Stimulated activated CD4-positive, alpha-beta T cell treated with anti-CD3 and anti-CD28 coated beads, TNF-alpha, amount 100 ng/mL, for 1 hour (primary cell): ENCODE data around the gene SNRPA.
"Not testable (repeated sequence)": the region's sequence is repeated elsewhere in the genome, so short reads cannot be mapped to it uniquely, and the experiment has no call there.

Experiments
- DNase-seq, 3 donors: peaks; one replicate each; pipeline ENCODE4 v3.0.0-alpha.2; 2020; ENCODE audit warnings: low read depth in 3 of 3, low spot score in 1 of 3

Gene SNRPA

DNA sequence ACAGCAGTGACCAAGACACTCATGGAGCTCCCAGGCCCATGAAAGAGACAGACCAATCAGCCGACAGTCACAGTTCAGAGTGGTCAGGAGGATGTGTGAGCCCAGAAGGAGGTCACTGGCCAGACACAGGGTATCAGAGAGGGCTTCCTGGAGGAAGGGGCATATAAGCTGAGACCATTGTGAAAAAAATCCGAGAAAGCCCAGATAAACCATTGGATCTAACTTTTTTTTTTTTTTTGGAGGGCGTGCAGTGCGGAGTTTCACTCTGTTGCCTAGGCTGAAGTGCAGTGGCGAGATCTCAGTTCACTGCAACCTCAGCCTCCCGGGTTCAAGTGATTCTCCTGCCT lies 29.9 kb upstream of the SNRPA start:
- DNase-seq = no peak

DNA sequence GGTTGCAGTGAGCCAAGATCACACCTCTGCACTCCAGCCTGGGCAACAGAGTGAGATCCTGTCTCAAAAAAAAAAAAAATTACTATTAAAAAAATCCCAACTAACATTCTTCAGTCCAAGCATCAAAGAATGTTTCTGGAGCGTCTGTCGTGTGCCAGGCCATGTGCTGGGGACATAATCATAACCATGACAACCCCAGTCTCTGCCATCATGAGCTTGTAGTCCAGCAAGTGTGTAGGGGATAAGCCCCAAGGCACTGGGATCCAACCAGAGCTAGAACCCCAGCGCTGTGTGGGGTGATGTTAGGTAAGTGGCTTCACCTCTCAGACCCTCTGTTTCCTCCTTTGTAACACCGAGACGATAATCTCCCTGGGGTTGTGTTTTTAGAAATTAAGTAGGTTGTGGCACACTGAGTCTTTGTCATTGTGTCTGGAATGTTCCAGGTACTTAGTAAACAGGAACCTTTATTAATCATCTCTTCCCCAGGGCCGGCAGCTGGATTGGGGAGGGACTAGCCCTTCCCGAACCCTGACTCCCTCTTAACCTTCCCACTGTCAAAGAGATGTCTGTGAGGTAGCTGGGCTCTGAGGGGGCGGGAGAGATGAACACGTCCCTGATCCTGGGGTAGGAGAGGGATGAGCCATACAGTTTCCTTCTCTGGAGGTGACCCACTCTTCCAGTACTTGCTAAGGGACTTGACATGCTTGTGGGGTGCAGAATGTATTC lies 28.9 kb upstream of the SNRPA start:
- DNase-seq = no peak

DNA sequence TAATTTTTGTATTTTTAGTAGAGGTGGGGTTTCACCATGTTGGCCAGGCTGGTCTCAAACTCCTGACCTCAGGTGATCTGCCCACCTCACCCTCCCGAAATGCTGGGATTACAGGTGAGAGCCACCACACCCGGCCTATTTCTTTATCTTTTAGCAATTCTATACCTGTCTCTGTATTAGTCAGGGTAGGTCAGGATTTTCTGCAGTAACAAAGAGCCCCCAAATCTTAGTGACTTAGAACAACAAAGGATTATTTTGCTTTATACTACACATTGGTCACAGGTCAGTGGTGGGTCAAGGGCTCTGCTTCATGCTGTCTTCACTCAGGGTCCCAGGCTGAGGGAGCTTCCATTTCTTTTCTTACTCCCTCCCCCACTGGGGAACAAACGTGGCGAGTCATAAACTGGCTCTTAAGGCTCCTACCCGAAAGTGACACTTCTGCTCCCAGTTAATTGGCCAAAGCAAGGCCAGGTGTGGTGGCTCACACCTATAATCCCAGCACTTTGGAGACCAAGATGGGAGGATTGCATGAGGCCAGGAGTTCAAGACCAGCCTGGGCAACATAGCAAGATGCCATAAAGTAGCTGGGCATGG lies 27.2 kb upstream of the SNRPA start:
- DNase-seq = no peak

DNA sequence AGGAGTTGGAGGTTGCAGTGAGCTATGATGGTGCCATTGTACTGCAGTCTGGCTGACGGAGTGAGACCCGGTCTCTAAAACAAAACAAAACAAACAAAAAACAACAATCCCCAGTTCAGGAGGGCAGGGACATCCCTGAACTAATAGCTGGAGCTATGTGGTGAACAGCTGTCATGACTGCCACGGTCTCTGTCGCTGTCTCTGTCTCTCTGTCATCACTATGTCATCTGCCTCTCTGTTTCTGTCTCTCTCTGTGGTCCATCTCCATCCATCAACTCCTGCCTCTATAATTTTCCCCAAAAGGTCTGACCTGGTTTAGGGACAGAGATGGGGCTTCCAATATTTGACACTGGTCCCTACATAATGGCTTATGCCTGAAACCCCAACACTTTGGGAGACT lies 26.7 kb upstream of the SNRPA start:
- no peak for DNase-seq

DNA sequence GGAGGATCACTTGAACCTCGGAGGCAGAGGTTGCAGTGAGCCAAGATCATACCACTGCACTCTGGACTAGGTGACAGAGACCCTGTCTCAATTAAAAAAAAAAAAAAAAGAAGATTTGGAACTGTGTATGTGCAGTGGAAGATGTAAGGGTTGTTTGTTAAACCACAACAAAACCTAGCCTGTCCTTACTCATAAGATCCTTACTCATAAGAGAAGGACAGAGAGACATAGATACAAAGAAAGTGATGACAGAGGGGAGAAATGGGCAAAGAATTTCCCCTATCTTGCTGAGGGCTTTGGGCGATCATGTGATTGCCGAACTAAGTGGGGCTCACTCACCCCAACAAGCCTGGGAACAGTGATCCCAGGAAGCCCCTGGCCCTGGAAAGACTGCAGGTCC lies 26.1 kb upstream of the SNRPA start:
- DNase-seq = no peak

DNA sequence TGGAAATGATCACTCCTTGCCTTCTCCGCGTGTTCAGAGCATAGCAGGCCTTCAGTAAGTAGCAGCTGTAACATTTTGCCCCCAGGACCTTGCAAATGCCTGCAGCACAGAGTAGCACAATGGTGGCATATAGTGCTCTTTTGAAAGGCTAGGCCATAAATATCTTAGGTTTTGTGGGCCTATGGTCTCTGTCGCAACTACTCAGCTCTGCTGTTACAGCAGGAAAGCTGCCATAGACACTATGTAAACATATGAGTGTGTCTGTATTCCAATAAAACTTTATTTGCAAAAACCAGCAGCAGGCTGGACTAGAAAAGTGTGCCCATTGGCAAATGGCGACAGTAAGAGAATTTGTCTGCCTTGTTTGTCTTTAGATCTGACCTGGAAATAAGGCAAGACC lies 24.7 kb upstream of the SNRPA start:
- DNase-seq = no peak

DNA sequence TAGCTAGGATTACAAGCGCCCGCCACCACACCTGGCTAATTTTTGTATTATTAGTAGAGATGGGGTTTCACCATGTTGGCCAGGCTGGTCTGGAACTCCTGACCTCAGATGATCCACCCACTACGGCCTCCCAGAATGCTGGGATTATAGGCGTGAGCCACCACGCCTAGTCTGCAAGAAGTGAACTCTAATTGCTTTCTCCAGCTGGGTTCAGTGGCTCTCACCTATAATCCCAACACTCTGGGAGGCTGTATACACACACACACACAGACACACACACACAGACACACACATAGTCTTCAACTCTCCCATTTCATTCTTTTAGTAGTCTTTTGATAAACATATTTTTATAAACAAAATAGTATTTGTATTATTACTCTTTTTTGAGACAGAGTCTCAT lies 20.9 kb upstream of the SNRPA start:
- not testable (repeated sequence) for DNase-seq

DNA sequence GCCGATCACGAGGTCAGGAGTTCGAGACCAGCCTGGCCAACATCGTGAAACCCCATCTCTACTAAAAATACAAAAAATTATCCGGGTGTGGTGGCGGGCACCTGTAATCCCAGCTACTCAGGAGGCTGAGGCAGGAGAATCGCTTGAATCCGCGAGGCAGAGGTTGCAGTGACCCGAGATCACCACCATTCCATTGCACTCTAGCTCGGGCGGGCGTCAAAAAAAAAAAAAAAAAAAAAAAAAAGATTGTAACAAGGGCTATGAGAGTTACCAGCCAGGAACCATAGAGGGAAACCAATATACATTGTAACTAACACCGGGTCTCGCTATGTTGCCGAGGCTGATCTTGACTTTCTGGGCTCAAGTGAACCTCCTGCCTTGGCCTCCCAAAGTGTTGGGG lies 18.7 kb upstream of the SNRPA start:
- not testable (repeated sequence) for DNase-seq

DNA sequence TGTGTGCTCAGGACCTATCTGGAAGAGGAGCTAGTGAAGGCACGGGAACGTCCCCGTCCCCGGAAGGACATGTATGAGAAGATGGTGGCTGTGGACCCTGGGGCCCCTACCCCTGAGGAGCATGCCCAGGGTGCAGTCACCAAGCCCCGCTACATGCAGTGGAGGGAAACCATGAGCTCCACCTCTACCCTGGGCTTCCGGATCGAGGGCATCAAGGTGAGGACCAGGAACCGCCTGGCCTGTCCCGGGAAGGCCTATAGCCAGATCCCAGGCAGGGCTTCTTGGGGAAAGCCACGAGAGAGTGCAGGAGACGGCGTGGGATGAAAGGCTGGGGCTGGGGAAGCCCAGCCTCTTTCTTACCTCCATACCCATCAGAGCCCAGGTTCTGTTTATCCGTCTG lies 17.9 kb upstream of the SNRPA start:
- DNase-seq = no peak

DNA sequence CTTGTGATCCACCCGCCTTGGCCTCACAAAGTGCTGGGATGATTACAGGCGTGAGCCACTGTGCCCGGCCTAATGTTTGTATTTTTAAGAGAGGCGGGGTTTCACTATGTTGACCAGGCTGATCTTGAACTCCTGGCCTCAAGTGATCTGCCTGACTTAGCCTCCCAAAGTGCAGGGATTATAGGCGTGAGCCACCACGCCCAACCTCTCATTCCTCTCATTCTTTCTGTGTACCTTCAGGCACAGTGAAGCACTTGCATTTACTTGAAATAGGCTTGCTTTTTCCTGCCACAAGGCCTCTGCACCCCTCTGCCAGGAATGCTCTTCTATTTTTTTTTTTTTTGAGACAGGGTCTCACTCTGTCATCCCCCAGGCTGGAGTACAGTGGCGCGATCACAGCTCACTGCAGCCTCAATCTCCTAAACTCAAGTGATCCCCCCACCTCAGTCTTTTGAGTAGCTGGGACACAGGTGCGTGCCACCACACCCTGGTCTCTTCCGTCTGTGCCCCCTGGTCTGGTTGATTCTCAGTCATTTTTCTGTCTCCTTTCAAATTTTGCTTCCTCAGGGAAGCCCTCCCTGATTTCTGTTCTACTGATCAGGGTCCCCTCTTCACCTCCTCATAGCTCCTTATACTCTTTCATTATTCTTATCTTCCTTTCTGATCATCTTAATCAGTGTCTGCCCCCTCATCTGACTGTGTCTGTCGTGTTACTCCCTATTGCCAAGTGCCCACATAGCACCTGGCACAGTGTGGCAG lies 15.8 kb upstream of the SNRPA start:
- no peak for DNase-seq

DNA sequence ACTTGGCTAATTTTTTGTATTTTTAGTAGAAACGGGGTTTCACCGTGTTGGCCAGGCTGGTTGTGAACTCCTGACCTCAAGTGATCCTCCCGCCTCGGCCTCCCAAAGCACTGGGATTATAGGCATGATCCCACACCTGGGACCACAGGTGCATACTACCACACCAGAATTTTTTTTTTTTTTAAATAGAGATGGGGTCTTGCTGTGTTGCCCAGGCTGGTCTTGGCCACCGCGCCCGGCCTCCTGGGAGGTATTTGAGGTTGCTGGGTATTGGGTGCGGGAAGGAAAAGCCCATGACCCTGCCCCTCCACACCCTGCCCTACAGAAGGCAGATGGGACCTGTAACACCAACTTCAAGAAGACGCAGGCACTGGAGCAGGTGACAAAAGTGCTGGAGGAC lies 14.3 kb upstream of the SNRPA start:
- no peak for DNase-seq

DNA sequence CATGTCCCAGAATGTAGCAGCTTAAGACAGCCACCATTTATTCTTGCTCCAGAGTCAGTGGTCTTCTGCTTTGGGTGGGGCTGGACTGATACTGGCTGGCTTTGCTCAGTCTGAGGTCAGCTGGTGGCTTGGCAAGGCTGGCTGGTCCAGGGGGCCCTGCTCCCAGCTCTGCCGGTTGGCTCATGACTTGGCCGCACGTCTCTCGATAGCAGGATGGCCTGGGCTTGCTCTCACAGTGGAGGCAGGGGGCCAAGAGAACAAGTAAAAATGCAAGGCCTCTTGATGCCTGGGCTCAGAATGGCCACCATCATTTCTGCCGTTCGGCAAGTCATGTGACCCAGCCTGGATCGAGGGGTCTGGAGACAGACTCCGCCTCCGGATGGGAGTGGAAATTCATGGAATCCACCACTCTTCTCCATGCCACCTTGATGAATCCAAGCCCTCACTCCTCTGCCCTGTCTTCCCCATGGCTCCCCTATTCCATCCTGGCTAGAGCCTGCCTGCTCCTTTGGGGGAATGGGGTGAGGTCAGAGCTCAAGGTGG lies 13.8 kb upstream of the SNRPA start:
- DNase-seq = no peak

DNA sequence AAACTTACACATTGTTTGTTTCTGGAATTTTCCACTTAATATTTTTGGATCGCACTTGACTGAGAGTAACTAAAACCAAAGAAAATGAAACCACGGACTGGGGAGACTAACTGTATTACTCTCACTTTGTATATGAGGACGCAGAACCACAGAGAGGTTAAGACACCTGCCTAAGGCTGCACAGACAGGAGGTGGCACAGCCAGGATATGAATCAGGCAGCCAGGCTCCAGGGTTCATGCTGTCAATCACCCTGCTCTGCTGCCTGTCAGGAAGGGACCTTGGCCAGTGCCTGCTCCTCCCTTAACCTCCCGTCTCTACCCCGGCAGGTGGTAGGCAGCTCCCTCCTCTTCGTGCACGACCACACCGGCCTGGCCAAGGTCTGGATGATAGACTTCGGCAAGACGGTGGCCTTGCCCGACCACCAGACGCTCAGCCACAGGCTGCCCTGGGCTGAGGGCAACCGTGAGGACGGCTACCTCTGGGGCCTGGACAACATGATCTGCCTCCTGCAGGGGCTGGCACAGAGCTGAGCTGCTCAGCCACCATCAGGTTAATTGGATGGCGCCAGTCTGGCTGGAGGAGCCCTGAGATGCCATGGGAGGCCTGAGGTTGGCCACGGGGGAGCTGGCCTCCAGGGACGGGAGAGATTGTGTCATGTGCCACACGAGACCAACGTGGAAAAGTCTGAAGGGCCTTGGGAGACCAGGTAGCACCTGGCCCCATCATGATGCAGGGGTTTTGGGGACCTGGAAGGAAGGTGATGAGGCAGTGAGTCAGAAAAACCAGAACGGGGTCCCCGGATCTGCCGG lies 11.8 kb upstream of the SNRPA start:
- no peak for DNase-seq

DNA sequence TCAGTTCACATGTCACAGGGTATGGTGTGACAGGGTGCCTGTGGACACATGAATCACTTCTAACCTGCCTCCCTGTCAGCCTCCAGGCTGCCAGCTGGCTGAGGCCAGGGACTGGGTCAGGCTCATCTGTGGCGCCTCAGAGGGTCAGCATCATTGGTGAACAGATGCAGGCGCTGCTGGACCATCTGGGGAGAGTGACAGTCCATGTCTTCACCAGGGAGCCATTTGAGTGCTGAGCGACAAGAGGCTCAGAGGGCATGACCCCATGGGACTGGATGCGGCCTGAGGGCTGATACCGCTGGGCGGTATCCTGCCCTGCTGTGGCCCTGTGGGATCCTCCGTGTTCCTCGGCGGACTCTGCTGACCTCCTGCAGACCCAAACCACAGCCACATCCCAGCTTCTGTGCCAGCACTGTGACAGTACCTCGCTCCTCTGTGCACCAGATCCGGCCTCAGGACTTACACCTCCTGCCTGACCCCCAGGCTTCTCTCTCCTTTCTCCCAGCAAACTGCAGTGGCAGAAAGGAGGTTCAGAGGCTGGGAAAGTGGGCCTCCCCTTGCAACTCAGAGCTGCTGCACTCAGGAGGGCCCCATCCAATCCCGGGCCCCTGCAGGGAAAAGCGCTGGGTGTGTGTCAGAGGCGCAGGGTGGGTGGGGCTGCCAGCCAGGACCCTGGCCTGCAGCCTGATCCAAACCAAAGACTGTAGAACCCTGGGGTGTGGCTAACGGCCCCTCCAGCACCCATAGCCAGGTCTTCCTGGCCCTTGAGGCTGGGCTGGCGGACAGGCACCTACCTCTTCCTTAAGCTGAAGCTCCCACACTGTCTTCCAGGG lies 10.9 kb upstream of the SNRPA start:
- DNase-seq = no peak

DNA sequence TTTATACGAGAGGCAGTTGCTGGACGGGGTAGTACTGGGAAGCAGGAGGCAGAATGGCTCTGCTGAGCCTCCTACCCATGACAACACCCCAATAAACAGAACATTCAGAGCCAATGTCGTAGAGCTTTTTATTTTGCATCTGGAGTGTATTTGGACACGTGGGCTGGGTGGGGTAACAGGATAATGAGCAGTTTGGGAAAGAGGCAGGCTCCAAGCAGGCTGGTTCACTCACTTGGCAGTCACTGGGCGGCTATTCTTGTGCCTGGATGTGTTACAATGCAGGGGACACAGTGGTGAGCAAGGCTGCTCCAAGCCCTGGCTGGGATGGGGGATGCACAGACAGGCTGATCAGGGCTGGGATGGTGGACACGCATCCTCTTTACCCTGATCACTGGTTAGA lies 10.3 kb upstream of the SNRPA start:
- no peak for DNase-seq

DNA sequence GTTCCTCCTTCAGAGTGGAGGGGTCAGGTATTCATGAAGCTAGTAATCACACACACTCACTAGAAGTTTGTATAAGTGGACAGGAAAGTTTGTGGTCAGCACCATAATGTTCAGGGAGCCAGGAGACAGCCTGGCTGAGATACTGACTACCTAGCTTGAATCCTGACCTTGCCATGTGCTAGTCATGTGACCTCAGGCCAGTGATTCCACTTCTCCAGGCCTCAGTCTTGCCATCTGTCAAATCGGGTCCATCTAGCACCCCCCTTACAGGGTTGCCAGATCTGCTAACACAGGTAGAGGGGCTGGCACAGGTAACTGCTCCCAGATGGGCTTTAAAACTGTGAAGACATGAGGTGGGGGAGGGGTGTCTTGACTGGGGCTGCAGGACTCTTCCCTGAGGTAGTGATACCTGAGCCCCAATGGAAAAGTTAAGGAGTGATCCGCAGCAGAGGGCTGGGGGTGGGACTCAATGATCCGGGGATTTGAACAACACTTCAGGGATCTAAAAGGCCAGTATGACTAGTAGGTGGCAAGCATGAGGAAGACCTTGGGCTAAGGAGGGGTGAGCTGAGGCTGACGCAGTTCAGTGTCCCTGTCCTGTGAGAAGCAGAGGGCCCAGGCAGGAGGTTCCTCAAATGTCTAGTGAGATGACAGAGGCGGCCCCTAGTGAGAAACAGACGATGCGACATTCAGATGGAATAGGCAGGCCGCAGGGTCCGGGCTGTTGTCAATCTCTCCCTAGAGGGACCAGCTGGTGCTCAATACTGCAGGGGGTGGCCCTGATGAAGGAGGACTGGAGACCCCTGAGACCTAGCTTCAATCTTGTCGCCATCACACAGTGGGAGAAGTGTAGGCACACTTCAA lies 9.2 kb upstream of the SNRPA start:
- DNase-seq = no peak

DNA sequence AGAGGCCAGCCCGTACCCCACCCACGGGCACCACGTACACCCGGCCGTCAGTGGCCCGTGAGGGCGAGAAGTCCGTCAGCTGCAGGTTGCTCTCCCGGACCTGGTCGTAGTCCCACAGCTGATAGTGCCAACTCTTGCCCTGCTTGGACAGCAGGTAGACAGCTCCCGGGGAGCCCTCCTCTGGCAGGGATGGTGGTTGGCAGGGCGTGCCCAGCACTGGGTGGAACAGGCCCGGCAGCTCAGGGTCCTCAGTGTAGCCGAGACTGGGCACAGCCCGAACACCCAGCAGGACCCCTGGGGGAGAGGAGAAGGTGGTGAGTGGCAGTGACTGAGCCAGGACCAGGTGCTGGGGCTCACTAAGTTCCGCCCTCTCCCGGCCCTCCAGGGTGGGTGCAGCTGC lies 8.5 kb upstream of the SNRPA start:
- DNase-seq = no peak

DNA sequence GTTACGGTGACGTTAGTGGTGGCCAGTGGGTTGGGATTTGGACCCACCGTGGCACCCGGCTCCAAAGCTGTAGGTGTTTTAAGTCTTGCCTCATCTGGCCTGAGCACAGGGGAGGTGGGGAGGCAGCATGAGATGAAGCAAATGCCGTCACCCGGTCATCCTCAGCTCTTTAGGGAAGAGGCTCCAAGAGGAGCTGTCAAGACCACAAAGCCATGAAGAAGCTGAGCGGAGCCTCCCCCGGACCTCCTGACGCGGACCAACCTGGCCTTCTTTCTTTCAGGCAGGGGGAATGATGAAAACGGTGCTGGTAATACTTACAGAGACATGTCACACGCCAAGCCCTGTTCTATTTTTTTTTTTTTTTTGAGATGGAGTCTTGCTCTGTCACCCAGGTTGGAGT lies 8.1 kb upstream of the SNRPA start:
- DNase-seq = no peak

DNA sequence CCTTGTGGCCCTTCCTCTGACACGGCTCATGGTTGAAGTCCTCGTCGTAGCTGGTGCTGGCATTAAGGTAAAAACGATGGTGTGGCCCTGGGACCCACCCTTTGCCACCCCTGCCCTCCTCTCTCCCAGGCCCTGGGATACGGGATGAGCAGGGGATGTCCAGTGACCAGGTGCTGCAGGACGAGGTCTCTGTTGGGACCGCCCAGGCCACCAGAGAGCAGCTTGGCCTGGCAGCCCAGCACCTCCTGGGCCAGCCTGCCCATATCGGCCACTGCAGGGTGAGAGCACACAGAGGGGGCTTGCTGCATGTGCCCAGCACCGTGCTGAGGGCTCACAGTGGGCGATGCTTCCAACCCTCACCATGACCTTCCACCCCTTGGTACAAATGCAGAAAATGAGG lies 7.1 kb upstream of the SNRPA start:
- DNase-seq = no peak
